ENCODE results near the gene NBEAL2.
A peak's percentile ranks its signal among the peaks of the same experiment; 100 is the strongest.

The NBEAL2 gene

DNA sequence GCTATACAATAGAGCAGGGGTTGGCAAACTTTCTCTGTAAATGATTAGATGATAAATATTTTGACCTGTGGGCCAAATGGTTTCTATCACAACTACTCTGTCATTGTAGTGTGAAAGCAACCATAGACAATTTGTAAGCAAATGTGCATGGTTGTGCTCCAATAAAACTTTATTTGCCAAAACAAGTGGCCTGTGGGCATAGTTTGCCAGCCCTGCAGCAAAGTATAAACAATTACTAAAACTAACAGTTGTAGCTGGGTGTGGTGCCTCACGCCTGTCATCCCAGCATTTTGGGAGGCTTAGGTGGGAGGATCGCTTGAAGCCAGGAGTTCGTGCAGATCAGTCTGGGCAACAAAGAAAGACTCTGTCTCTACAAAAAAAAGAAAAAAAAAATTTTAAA is 61.6 kb downstream of the NBEAL2 start:
- DNase-seq (no peak), ATAC-seq (no peak)

GRCh38 chr3:47042231-47042791 is 62.8 kb downstream of the NBEAL2 start:
- DNase-seq (no peak), ATAC-seq (no peak)

DNA sequence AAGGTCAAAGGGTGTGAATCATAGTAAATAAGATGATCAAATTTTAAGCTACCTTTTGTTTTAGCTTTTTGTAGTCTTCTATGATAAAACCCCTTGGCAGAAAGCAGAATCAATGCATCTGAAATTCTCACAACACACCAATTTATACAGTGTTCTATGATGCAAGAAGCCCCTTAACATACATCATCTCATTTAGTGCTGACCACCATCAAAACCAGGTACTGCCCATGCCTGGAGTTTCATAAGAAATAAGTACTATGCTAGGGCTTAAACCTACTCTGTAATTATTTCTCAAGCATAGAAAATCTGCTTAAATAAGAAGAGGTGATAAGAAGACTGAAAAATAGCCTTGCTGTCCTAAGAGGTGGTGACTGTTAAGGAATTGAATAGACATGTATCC is 67.6 kb downstream of the NBEAL2 start:
- DNase-seq, result no peak
- no peak for ATAC-seq

DNA sequence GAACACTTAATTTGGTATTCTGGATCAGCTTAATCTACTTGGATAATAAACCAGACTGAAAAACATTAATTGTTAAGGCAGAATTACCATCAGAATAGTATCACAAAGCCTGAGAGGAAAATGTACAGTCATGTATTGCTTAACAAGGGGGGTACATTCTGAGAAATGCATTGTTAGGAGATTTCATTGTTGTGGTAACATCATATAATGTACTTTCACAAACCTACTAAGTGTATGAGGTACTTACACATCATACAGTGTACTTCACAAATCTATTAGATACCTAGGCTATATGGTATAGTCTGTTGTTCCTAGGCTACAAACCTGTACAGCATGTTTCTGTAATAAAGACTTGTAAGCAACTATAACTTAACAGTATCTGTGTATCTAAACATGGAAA is 68.2 kb downstream of the NBEAL2 start:
- ATAC-seq (peak; percentile 61), DNase-seq (no peak)

DNA sequence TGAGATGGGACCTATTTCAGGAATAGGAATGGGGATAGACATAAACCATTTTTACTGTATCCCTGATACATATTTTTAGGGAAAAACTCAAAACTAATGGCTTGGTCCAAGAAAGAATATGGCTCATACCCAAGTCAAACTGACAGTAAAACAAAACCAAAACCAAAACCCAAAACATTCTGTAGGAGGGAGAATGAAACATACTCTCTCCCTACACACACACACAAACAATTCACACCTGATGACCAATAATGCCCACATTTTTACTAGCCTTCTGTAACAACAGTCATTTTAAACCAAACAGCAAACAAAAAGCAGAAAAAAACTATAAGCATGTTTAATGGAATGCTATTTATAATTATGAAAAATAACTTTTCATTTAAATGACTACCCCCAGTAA is 74.9 kb downstream of the NBEAL2 start:
- DNase-seq (no peak), ATAC-seq (no peak)

GRCh38 chr3:47056705-47057104 is 77.2 kb downstream of the NBEAL2 start:
- no peak for DNase-seq
- peak; percentile 6 for ATAC-seq

GRCh38 chr3:47057212-47057671 is 77.8 kb downstream of the NBEAL2 start:
- peak; percentile 93 for ATAC-seq
- peak; percentile 30 for DNase-seq

Data from stimulated activated naive CD8-positive, alpha-beta T cell treated with anti-CD3 and anti-CD28 coated beads, Interleukin-15, Interleukin-2, amounts not matched to agents 100 U/mL and 50 U/mL, for 24 hours (primary cell).